ENCODE data around the gene WNK1.
A peak's percentile ranks its signal among the peaks of the same experiment; 100 is the strongest.

The WNK1 gene

GRCh38 chr12:818733-819132 is 66.4 kb downstream of the WNK1 start:
- TF ChIP-seq CTCF (IDR thresholded peaks at IDR 0.05; ENCODE audit: low read length, missing control alignments): peak; percentile 12
- no peak overlapping the region for H3K4me3 ChIP-seq (replicated peaks; ENCODE audit: low read depth, low read length)
- peak; percentile 21 for DNase-seq (ENCODE audit: low read depth)

- TF ChIP-seq CTCF (IDR thresholded peaks at IDR 0.05; ENCODE audit: low read length, missing control alignments): no peak
- no peak for DNase-seq (ENCODE audit: low read depth)
- no peak overlapping the region for H3K4me3 ChIP-seq (replicated peaks; ENCODE audit: low read depth, low read length)
Observed at GRCh38 chr12:820336-820735, 68.0 kb downstream of the WNK1 start.

- no peak overlapping the region for H3K4me3 ChIP-seq (replicated peaks; ENCODE audit: low read depth, low read length)
- no peak for DNase-seq (ENCODE audit: low read depth)
- TF ChIP-seq CTCF (IDR thresholded peaks at IDR 0.05; ENCODE audit: low read length, missing control alignments): no peak
Observed at GRCh38 chr12:823028-823698, 70.8 kb downstream of the WNK1 start.

GRCh38 chr12:826331-826730 is 74.0 kb downstream of the WNK1 start:
- TF ChIP-seq CTCF (IDR thresholded peaks at IDR 0.05; ENCODE audit: low read length, missing control alignments): no peak
- DNase-seq (ENCODE audit: low read depth): no peak

GRCh38 chr12:828726-829395 is 76.5 kb downstream of the WNK1 start:
- DNase-seq (ENCODE audit: low read depth): peak; percentile 37
- TF ChIP-seq CTCF (IDR thresholded peaks at IDR 0.05; ENCODE audit: low read length, missing control alignments): no peak
- no peak overlapping the region for H3K4me3 ChIP-seq (replicated peaks; ENCODE audit: low read depth, low read length)

More at GRCh38 chr12:826331-826730, 74.0 kb downstream of the WNK1 start:
- H3K4me3 ChIP-seq (replicated peaks; ENCODE audit: low read depth, low read length): no peak overlapping the region

GRCh38 chr12:830111-830867 is 77.9 kb downstream of the WNK1 start:
- no peak for TF ChIP-seq CTCF (IDR thresholded peaks at IDR 0.05; ENCODE audit: low read length, missing control alignments)
- H3K4me3 ChIP-seq (replicated peaks; ENCODE audit: low read depth, low read length): no peak overlapping the region

More at GRCh38 chr12:830111-830867, 77.9 kb downstream of the WNK1 start:
- no peak for DNase-seq (ENCODE audit: low read depth)
